ENCODE results near the gene ARMS2. TPM values are rescaled to one million over a fixed set of nuclear protein-coding genes. Genes with fewer than 3 reads are reported as not detected.

The ARMS2 gene
- total RNA-seq, 2 experiments from 2014 or later: not detected

GRCh38 chr10:122492006-122492405 lies 37.6 kb downstream of the ARMS2 start:
- no peaks in the 10 kb centered on the region for H3K9me3 ChIP-seq (ENCODE audit: low read length)
- no peak overlapping the region for H3K4me2 ChIP-seq (ENCODE audit: low read length)
- CTCF ChIA-PET (ENCODE audit: unreplicated experiment): no interaction called here
- H3K79me2 ChIP-seq (ENCODE audit: insufficient read depth, low read depth, low read length): no peaks in the 10 kb centered on the region
- TF ChIP-seq, protein P1, sequence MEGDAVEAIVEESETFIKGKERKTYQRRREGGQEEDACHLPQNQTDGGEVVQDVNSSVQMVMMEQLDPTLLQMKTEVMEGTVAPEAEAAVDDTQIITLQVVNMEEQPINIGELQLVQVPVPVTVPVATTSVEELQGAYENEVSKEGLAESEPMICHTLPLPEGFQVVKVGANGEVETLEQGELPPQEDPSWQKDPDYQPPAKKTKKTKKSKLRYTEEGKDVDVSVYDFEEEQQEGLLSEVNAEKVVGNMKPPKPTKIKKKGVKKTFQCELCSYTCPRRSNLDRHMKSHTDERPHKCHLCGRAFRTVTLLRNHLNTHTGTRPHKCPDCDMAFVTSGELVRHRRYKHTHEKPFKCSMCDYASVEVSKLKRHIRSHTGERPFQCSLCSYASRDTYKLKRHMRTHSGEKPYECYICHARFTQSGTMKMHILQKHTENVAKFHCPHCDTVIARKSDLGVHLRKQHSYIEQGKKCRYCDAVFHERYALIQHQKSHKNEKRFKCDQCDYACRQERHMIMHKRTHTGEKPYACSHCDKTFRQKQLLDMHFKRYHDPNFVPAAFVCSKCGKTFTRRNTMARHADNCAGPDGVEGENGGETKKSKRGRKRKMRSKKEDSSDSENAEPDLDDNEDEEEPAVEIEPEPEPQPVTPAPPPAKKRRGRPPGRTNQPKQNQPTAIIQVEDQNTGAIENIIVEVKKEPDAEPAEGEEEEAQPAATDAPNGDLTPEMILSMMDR (conservative IDR thresholded peaks at IDR 0.05; ENCODE audit: low read length): no peak
- TF ChIP-seq EZH2phosphoT487 (IDR thresholded peaks at IDR 0.05; ENCODE audit: borderline replicate concordance, low read depth, low read length): no peak
- BruUV-seq (replicated peaks): no TSS peak
- no peak for DNase-seq (ENCODE audit: low spot score)
- POLR2A ChIA-PET: no interaction called here
- no peaks in the 10 kb centered on the region for H3K36me3 ChIP-seq (ENCODE audit: insufficient read depth, low read length)
- H3K27ac ChIP-seq (ENCODE audit: low read depth, low read length, poor library complexity, severe bottlenecking): no peak overlapping the region
- H3K4me3 ChIP-seq (ENCODE audit: low read depth, low read length, poor library complexity, severe bottlenecking): no peak overlapping the region
- H3K9me2 ChIP-seq (ENCODE audit: insufficient read depth, low read length): no peaks in the 10 kb centered on the region
- H2AFZ ChIP-seq (ENCODE audit: low read length): no peak overlapping the region
- intact Hi-C loops (cut with micrococcal nuclease; ENCODE audit: unreplicated experiment): no loop called here
- H4K20me1 ChIP-seq (ENCODE audit: insufficient read depth, low read length): no peaks in the 10 kb centered on the region
- no peaks in the 10 kb centered on the region for H3K4me1 ChIP-seq (ENCODE audit: insufficient read depth, low read length, poor library complexity, severe bottlenecking)

DNA sequence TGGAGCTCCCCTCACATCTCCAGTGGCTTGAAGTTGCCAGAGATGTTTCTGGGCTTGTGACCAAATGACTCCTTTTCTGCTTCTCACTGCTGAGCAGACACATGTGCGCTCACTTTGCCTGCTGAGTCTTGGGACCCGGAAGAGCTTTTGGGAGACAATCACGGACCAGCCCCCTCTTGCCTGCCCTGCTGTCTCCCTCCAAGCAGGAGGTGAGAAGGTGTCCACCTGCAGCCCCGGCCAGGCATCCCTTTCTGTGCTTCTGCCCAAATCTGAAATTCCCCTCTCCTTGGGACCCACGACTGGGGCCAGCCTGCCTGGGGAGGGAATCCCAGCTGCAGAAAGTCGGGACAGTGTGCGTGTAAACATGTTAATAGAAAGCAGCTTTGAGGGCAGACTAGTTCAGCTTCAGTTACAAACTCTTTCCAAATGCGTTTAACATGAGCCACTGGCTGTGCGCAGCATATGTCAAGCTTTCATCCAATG lies 38.6 kb downstream of the ARMS2 start:
- Histone ChIP-seq H2AFZ (ENCODE audit: low read length) (no peak overlapping the region), H4K20me1 (ENCODE audit: insufficient read depth, low read length) (no peaks in the 10 kb centered on the region), H3K4me1 (ENCODE audit: insufficient read depth, low read length, poor library complexity, severe bottlenecking) (no peaks in the 10 kb centered on the region), H3K9me3 (ENCODE audit: low read length) (no peaks in the 10 kb centered on the region), H3K4me2 (ENCODE audit: low read length) (no peak overlapping the region), H3K9me2 (ENCODE audit: insufficient read depth, low read length) (no peaks in the 10 kb centered on the region), H3K79me2 (ENCODE audit: insufficient read depth, low read depth, low read length) (no peaks in the 10 kb centered on the region), H3K4me3 (ENCODE audit: low read depth, low read length, poor library complexity, severe bottlenecking) (no peak overlapping the region), H3K27ac (ENCODE audit: low read depth, low read length, poor library complexity, severe bottlenecking) (no peak overlapping the region), H3K36me3 (ENCODE audit: insufficient read depth, low read length) (no peaks in the 10 kb centered on the region)
- no TSS peak for BruUV-seq (replicated peaks)
- TF ChIP-seq, protein P1 (conservative IDR thresholded peaks at IDR 0.05; ENCODE audit: low read length): no peak
- no peak for TF ChIP-seq EZH2phosphoT487 (IDR thresholded peaks at IDR 0.05; ENCODE audit: borderline replicate concordance, low read depth, low read length)
- DNase-seq (ENCODE audit: low spot score): no peak
- CTCF ChIA-PET (ENCODE audit: unreplicated experiment): no interaction called here
- intact Hi-C loops (cut with micrococcal nuclease; ENCODE audit: unreplicated experiment): no loop called here
- POLR2A ChIA-PET: no interaction called here

GRCh38 chr10:122493761-122494160 lies 39.3 kb downstream of the ARMS2 start:
- TF ChIP-seq, protein P1 (conservative IDR thresholded peaks at IDR 0.05; ENCODE audit: low read length): no peak
- no peak for TF ChIP-seq EZH2phosphoT487 (IDR thresholded peaks at IDR 0.05; ENCODE audit: borderline replicate concordance, low read depth, low read length)
- Histone ChIP-seq H2AFZ (ENCODE audit: low read length) (no peak overlapping the region), H3K4me2 (ENCODE audit: low read length) (no peak overlapping the region), H3K79me2 (ENCODE audit: insufficient read depth, low read depth, low read length) (no peaks in the 10 kb centered on the region), H3K36me3 (ENCODE audit: insufficient read depth, low read length) (no peaks in the 10 kb centered on the region), H4K20me1 (ENCODE audit: insufficient read depth, low read length) (no peaks in the 10 kb centered on the region), H3K4me1 (ENCODE audit: insufficient read depth, low read length, poor library complexity, severe bottlenecking) (no peaks in the 10 kb centered on the region), H3K9me3 (ENCODE audit: low read length) (no peaks in the 10 kb centered on the region), H3K4me3 (ENCODE audit: low read depth, low read length, poor library complexity, severe bottlenecking) (no peak overlapping the region), H3K9me2 (ENCODE audit: insufficient read depth, low read length) (no peaks in the 10 kb centered on the region), H3K27ac (ENCODE audit: low read depth, low read length, poor library complexity, severe bottlenecking) (no peak overlapping the region)
- DNase-seq (ENCODE audit: low spot score): no peak
- ChIA-PET CTCF (ENCODE audit: unreplicated experiment) (no interaction called here), POLR2A (interaction anchor here (0.6 kb wide), 1 partner anchor 209 kb away, joined by 3 read pairs; no protein-coding TSS in a partner anchor)
- no TSS peak for BruUV-seq (replicated peaks)
- intact Hi-C loops (cut with micrococcal nuclease; ENCODE audit: unreplicated experiment): no loop called here
